Prostate gland (tissue), 2 donors: ENCODE data around the gene PSMB3. TPM values are rescaled to one million over a fixed set of nuclear protein-coding genes. Genes with fewer than 3 reads are reported as not detected.

Experiments used
- DNase-seq: peaks from one replicate; pipeline ENCODE4 v3.0.0-alpha.2; 2019; ENCODE audit warnings: low spot score
- H3K27ac ChIP-seq, 2 donors: fragments of 200-600 bp; sonication (generic); 2 replicates each; pipeline ENCODE4 v1.5.1; 2017 to 2019
- H3K27me3 ChIP-seq: fragments of 200-600 bp; sonication (generic); replicated peaks from 2 replicates; pipeline ENCODE4 v1.5.1; 2019; ENCODE audit not compliant: insufficient read depth
- H3K36me3 ChIP-seq, 2 donors: fragments of 200-600 bp; sonication (generic); 1 replicate in 1 of 2; 2 replicates in 1 of 2; pipeline versions ENCODE4 v1.5.1 to v1.8.1; 2017 to 2019
- H3K4me1 ChIP-seq: fragments of 200-600 bp; sonication (generic); replicated peaks from 2 replicates; pipeline ENCODE4 v1.5.1; 2019
- H3K4me3 ChIP-seq, 2 donors: fragments of 200-600 bp; sonication (generic); 2 replicates each; pipeline ENCODE4 v1.5.1; 2017 to 2019
- H3K9me3 ChIP-seq: fragments of 200-600 bp; sonication (generic); 2 replicates; pipeline ENCODE4 v1.5.1; 2017
- CTCF ChIP-seq, 4 experiments: fragments of 200-600 bp in 2 of 4; fragments of 450-650 bp in 2 of 4; sonication (generic) in 2 of 4; IDR thresholded peaks; 1 replicate in 3 of 4; 2 replicates in 1 of 4; pipeline ENCODE4 v1.5.1; 2016 to 2019; ENCODE audit warnings: antibody characterized with exemption in 4 of 4, mild to moderate bottlenecking in 2 of 4, moderate library complexity in 2 of 4
- POLR2A ChIP-seq: fragments of 450-650 bp; IDR thresholded peaks from one replicate; pipeline ENCODE4 v1.6.1; 2016; ENCODE audit warnings: antibody characterized with exemption, mild to moderate bottlenecking
- POLR2AphosphoS5 ChIP-seq: sonication (generic); formaldehyde crosslinking; IDR thresholded peaks from one replicate; pipeline ENCODE4 v1.6.1; 2017; ENCODE audit warnings: antibody characterized with exemption
- WGBS: methylation state at CpG from one replicate; pipeline ENCODE4 v1.1.5; 2018; 5-methylcytosine and 5-hydroxymethylcytosine counted together
- intact Hi-C: fragments of 100-400 bp; cut with DNase I; formaldehyde crosslinking; loops from one replicate; pipeline ENCODE4 v1.14.2; 2022
- total RNA-seq, 2 donors: library from RNA; depleted of rRNA; stranded (reverse); fragments of >200 nt; gene quantifications; one replicate each; pipeline ENCODE4 v1.1.0, GENCODE V29; 2016

The PSMB3 gene
- total RNA-seq, 2 donors from 2014 or later: 116 to 192 TPM

- Histone ChIP-seq H3K4me1 (peaks cover 12% of the 10 kb centered on the region), H3K27ac (no peak overlapping the region), H3K9me3 (no peaks in the 10 kb centered on the region), H3K36me3 (no peaks in the 10 kb centered on the region), H3K27me3 (no peaks in the 10 kb centered on the region), H3K4me3 (no peak overlapping the region)
- intact Hi-C loops: loop anchor here (10.0 kb wide), 1 partner anchor 415 kb away; the partner anchor contains the start of gene PLXDC1
- no peak for TF ChIP-seq CTCF (IDR thresholded peaks at IDR 0.05)
- WGBS: 94% methylated on average over 19 of the region's 19 CpGs
- no peak for DNase-seq
Observed at GRCh38 chr17:38740044-38740443, 12.5 kb upstream of the PSMB3 start.

GRCh38 chr17:38740806-38741205 is 11.7 kb upstream of the PSMB3 start:
- H3K27ac ChIP-seq: no peak overlapping the region
- H3K4me1 ChIP-seq: peaks cover 15% of the 10 kb centered on the region
- H3K36me3 ChIP-seq: no peaks in the 10 kb centered on the region
- intact Hi-C loops: loop anchor here (10.0 kb wide), 1 partner anchor 414 kb away; the partner anchor contains the start of gene PLXDC1
- no peak for DNase-seq
- TF ChIP-seq CTCF (IDR thresholded peaks at IDR 0.05): no peak
- TF ChIP-seq POLR2A: no peak
- TF ChIP-seq POLR2AphosphoS5: no peak
- no peak overlapping the region for H3K4me3 ChIP-seq
- no peaks in the 10 kb centered on the region for H3K9me3 ChIP-seq
- no peaks in the 10 kb centered on the region for H3K27me3 ChIP-seq
- 80% methylated on average over 4 of the region's 4 CpGs for WGBS

GRCh38 chr17:38741461-38741860 is 11.1 kb upstream of the PSMB3 start:
- Histone ChIP-seq H3K4me1 (peaks cover 21% of the 10 kb centered on the region), H3K27me3 (no peaks in the 10 kb centered on the region), H3K9me3 (no peaks in the 10 kb centered on the region), H3K27ac (peak overlapping the region; percentile 57 to 69), H3K36me3 (no peaks in the 10 kb centered on the region), H3K4me3 (no peak overlapping the region)
- TF ChIP-seq CTCF (IDR thresholded peaks at IDR 0.05) (no peak), POLR2AphosphoS5 (no peak), POLR2A (no peak)
- WGBS: 53% methylated on average over 5 of the region's 5 CpGs
- no peak for DNase-seq
- intact Hi-C loops: loop anchor here (10.0 kb wide), 1 partner anchor 413 kb away; the partner anchor contains the start of gene PLXDC1

- intact Hi-C loops: loop anchor here (10.0 kb wide), 1 partner anchor 413 kb away; the partner anchor contains the start of gene PLXDC1
- DNase-seq: peak; percentile 64
- TF ChIP-seq CTCF (IDR thresholded peaks at IDR 0.05) (no peak), POLR2AphosphoS5 (peak; percentile 36)
- H3K4me1 ChIP-seq: peaks cover 24% of the 10 kb centered on the region
- H3K27ac ChIP-seq: peak overlapping the region; percentile 57 to 69
- H3K4me3 ChIP-seq: no peak overlapping the region
- no peaks in the 10 kb centered on the region for H3K36me3 ChIP-seq
- WGBS: 13% methylated on average over 7 of the region's 7 CpGs
- no peaks in the 10 kb centered on the region for H3K27me3 ChIP-seq
- H3K9me3 ChIP-seq: no peaks in the 10 kb centered on the region
Observed at GRCh38 chr17:38741921-38742410, 10.6 kb upstream of the PSMB3 start.
